Fibroblast of lung (primary cell): ENCODE measurements around the gene TUBGCP5. TPM values are rescaled to one million over a fixed set of nuclear protein-coding genes. Genes with fewer than 3 reads are reported as not detected.

Experiments
- DNase-seq, 2 donors: peaks; one replicate each; pipeline versions ENCODE4 v3.0.0 to v3.0.0-alpha.2; 2010; ENCODE audit warnings: low read depth in 2 of 2
- H2AFZ ChIP-seq: 2 replicates; pipeline ENCODE4 v1.5.1; 2012; ENCODE audit warnings: low read length, control low read depth, inconsistent platforms
- H3K27ac ChIP-seq: 2 replicates; pipeline ENCODE4 v1.5.1; 2011; ENCODE audit warnings: low read length, control low read depth; ENCODE audit not compliant: insufficient read depth
- H3K27me3 ChIP-seq: 2 replicates; pipeline ENCODE4 v1.5.1; 2011; ENCODE audit warnings: mild to moderate bottlenecking, low read length; ENCODE audit not compliant: control insufficient read depth, insufficient read depth
- H3K36me3 ChIP-seq: 2 replicates; pipeline ENCODE4 v1.5.1; 2011; ENCODE audit warnings: low read length; ENCODE audit not compliant: control insufficient read depth, insufficient read depth
- H3K4me1 ChIP-seq: 2 replicates; pipeline ENCODE4 v1.5.1; 2011; ENCODE audit warnings: low read length; ENCODE audit not compliant: control insufficient read depth, insufficient read depth; ENCODE audit errors: extremely low read depth
- H3K4me2 ChIP-seq: 2 replicates; pipeline ENCODE4 v1.5.1; 2011; ENCODE audit warnings: low read length, control low read depth; ENCODE audit not compliant: insufficient read depth; ENCODE audit errors: extremely low read depth
- H3K4me3 ChIP-seq, 4 experiments: fragments of 200-600 bp in 1 of 4; sonication (generic) in 1 of 4; replicated peaks in 1 of 4; 2 replicates each; pipeline ENCODE4 v1.5.1; 2011 to 2016; ENCODE audit warnings: low read length in 4 of 4, low read depth in 3 of 4, mild to moderate bottlenecking in 3 of 4, control low read depth in 2 of 4, inconsistent platforms in 1 of 4, mixed read lengths in 1 of 4; ENCODE audit not compliant: insufficient read depth in 1 of 4; ENCODE audit errors: control extremely low read depth in 1 of 4
- H3K79me2 ChIP-seq: 2 replicates; pipeline ENCODE4 v1.5.1; 2012; ENCODE audit warnings: mild to moderate bottlenecking, low read length, inconsistent platforms; ENCODE audit not compliant: control insufficient read depth, insufficient read depth
- H3K9ac ChIP-seq: 2 replicates; pipeline ENCODE4 v1.5.1; 2011; ENCODE audit warnings: mild to moderate bottlenecking, low read length, control low read depth; ENCODE audit not compliant: insufficient read depth
- H3K9me3 ChIP-seq: 2 replicates; pipeline ENCODE4 v1.5.1; 2012; ENCODE audit warnings: low read depth, low read length; ENCODE audit not compliant: control insufficient read depth, insufficient read depth
- H4K20me1 ChIP-seq: 2 replicates; pipeline ENCODE4 v1.5.1; 2011; ENCODE audit warnings: low read length; ENCODE audit not compliant: control insufficient read depth, insufficient read depth; ENCODE audit errors: extremely low read depth
- EZH2 ChIP-seq: IDR thresholded peaks from 2 replicates; pipeline ENCODE4 v1.5.1; 2012; ENCODE audit warnings: low read length, control low read depth, mild to moderate bottlenecking; ENCODE audit errors: missing control alignments
- polyA plus RNA-seq, 2 donors: library from polyadenylated mRNA; depleted of rRNA in 1 of 2; stranded (reverse) in 1 of 2; unstranded in 1 of 2; fragments of >200 nt; gene quantifications; 2 replicates each; pipeline ENCODE4 v1.2.1, GENCODE V29; 2011 to 2012; ENCODE audit warnings: missing spikeins in 1 of 2
- total RNA-seq: library from RNA; depleted of rRNA; stranded (reverse); fragments of >200 nt; gene quantifications from 2 replicates; pipeline ENCODE4 v1.2.1, GENCODE V29; 2014
- TF ChIP-seq, protein P1 (sequence below), 2 donors: IDR thresholded peaks in 1 of 2; conservative IDR thresholded peaks in 1 of 2; 1 replicate in 1 of 2; 2 replicates in 1 of 2; pipeline ENCODE4 v1.5.1; 2011 to 2012; ENCODE audit warnings: low read length in 2 of 2, control low read depth in 1 of 2, inconsistent platforms in 1 of 2, low read depth in 1 of 2, mild to moderate bottlenecking in 1 of 2

TUBGCP5 gene
- total and polyA plus RNA-seq, 2 donors (not counting 1 experiment from before 2014, with no cell fraction given) = 17.0 to 22.0 TPM

DNA sequence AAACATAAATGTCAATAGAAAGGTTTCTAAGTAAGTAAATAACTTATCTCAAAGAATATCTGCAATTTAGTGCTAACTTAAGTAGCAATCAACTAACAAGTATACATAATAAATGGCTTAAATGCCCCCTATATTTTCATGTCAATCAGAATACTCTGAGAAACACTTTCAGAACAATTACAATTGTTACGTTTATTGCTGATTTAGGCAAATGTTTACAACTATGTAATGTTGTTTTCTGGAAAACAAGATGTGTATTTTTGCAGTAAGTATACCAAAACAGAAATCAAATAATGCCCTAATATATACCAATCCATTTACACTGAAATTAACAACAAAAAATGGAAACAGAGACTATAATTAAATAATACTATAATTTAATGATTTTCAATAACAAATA is 13.2 kb downstream of the TUBGCP5 start:
- no peak for TF ChIP-seq EZH2
- TF ChIP-seq, protein P1, sequence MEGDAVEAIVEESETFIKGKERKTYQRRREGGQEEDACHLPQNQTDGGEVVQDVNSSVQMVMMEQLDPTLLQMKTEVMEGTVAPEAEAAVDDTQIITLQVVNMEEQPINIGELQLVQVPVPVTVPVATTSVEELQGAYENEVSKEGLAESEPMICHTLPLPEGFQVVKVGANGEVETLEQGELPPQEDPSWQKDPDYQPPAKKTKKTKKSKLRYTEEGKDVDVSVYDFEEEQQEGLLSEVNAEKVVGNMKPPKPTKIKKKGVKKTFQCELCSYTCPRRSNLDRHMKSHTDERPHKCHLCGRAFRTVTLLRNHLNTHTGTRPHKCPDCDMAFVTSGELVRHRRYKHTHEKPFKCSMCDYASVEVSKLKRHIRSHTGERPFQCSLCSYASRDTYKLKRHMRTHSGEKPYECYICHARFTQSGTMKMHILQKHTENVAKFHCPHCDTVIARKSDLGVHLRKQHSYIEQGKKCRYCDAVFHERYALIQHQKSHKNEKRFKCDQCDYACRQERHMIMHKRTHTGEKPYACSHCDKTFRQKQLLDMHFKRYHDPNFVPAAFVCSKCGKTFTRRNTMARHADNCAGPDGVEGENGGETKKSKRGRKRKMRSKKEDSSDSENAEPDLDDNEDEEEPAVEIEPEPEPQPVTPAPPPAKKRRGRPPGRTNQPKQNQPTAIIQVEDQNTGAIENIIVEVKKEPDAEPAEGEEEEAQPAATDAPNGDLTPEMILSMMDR (conservative IDR thresholded peaks at IDR 0.05 in 1 of 2, IDR thresholded peaks at IDR 0.05 in 1 of 2; ENCODE audit: low read depth in 1 of 2, low read length in 2 of 2) = no peak
- no peak for DNase-seq
- no peak overlapping the region for H3K4me3 ChIP-seq
- peaks cover 9% of the 10 kb centered on the region for H3K36me3 ChIP-seq
- no peaks in the 10 kb centered on the region for H3K9me3 ChIP-seq
- H3K9ac ChIP-seq = no peak overlapping the region
- H3K79me2 ChIP-seq = no peaks in the 10 kb centered on the region
- H3K27ac ChIP-seq = no peak overlapping the region
- H3K4me1 ChIP-seq = no peaks in the 10 kb centered on the region
- no peak overlapping the region for H3K4me2 ChIP-seq
- H3K27me3 ChIP-seq = no peaks in the 10 kb centered on the region
- H4K20me1 ChIP-seq = no peaks in the 10 kb centered on the region
- no peak overlapping the region for H2AFZ ChIP-seq

DNA sequence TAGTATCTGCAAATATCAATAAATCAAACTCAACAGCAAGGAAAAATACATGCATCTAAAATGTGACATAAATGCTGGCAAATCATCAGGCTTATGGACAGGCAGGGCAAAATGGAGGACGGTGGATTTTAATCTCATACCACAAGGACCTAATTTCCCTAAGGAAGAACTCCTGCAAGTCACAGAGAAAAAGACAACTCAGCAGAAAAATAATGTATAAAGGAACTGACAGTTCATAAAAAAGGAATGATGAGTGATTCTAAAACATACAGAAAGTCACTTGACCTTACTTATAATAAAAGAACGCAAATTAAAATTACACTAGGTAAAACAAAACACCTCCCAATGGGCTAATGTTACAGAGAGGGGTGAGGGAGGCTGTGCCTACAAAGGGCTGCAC is 17.2 kb downstream of the TUBGCP5 start:
- Histone ChIP-seq H3K27me3 (no peaks in the 10 kb centered on the region), H3K4me3 (no peak overlapping the region), H3K79me2 (no peaks in the 10 kb centered on the region), H3K4me2 (no peak overlapping the region), H3K27ac (no peak overlapping the region), H3K36me3 (peaks cover 16% of the 10 kb centered on the region), H4K20me1 (no peaks in the 10 kb centered on the region), H3K4me1 (no peaks in the 10 kb centered on the region), H3K9me3 (no peaks in the 10 kb centered on the region), H2AFZ (no peak overlapping the region), H3K9ac (no peak overlapping the region)
- DNase-seq = no peak
- no peak for TF ChIP-seq EZH2
- TF ChIP-seq, protein P1 (conservative IDR thresholded peaks at IDR 0.05 in 1 of 2, IDR thresholded peaks at IDR 0.05 in 1 of 2; ENCODE audit: low read depth in 1 of 2, low read length in 2 of 2) = no peak

DNA sequence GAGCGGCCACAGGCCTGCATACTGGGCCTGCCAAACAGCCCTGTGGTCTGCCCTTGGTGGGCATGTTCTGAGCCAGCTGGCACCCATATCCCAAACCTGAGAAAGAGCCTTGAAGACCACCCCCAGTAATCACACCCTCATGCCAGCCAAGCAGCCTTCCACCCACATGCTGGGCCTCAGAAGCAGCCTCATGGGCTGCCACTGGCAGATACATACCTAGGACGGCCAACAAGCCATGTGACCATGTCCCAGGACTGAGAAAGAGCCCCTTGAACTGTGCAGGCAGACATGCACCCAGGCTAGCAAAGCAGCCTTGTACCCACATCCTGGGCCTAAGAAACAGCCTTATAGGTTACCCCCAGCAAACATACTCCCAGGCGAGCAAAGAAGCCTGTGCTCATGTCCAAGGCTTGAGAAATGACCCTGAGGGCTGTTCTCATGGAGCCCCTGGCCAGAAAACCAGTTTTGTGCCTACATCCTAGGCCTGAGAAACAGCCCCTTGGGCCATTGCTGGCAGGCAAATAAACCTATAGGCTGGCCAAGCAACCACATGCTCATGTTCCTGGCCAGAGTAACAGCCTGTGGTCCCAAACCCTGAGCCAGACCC is 24.9 kb downstream of the TUBGCP5 start:
- Histone ChIP-seq H2AFZ (no peak overlapping the region), H3K9me3 (no peaks in the 10 kb centered on the region), H4K20me1 (no peaks in the 10 kb centered on the region), H3K27me3 (no peaks in the 10 kb centered on the region), H3K79me2 (no peaks in the 10 kb centered on the region), H3K36me3 (peaks cover 7% of the 10 kb centered on the region), H3K9ac (no peak overlapping the region), H3K4me1 (no peaks in the 10 kb centered on the region), H3K4me3 (no peak overlapping the region), H3K4me2 (no peak overlapping the region), H3K27ac (no peak overlapping the region)
- no peak for DNase-seq
- no peak for TF ChIP-seq EZH2
- TF ChIP-seq, protein P1 (conservative IDR thresholded peaks at IDR 0.05 in 1 of 2, IDR thresholded peaks at IDR 0.05 in 1 of 2; ENCODE audit: low read depth in 1 of 2, low read length in 2 of 2) = no peak
